Measurements from ENCODE around the gene EML6.

EML6 gene

GRCh38 chr2:54945391-54946219, 222.1 kb downstream of the EML6 start:
- DNase-seq (ENCODE audit: low read depth in 2 of 2): no peak

DNA sequence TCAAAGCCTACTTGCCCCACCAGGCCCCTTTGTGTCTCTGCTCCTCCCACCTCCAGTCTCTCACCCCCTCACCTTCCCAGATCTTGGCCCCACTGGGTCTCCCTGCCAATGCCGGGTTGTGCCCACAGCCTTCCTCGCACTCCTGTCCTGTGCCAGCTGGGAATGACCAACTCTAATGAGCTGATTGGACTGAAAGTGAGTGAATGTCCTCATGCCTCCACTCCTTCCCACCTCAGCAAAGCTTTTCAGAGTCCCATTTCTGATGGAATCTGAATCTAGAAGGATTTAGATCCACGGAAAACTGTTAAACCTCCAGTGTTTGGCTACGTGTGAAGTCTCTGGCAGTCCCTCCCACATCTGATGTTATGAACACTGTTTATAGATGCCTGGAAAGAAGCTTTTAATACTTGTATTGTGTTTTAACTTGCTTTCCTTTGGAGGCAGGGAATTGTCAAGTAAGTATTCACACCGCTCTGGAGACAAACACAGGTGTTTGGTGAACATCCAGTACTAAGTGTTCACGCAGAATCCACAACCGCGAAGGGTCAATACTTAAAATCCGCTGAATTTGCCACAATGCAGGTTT, 222.9 kb downstream of the EML6 start:
- DNase-seq (ENCODE audit: low read depth in 2 of 2): no peak

GRCh38 chr2:54947136-54947535, 223.7 kb downstream of the EML6 start:
- no peak for DNase-seq (ENCODE audit: low read depth in 2 of 2)

GRCh38 chr2:54947646-54948045, 224.2 kb downstream of the EML6 start:
- DNase-seq (ENCODE audit: low read depth in 2 of 2): no peak

DNA sequence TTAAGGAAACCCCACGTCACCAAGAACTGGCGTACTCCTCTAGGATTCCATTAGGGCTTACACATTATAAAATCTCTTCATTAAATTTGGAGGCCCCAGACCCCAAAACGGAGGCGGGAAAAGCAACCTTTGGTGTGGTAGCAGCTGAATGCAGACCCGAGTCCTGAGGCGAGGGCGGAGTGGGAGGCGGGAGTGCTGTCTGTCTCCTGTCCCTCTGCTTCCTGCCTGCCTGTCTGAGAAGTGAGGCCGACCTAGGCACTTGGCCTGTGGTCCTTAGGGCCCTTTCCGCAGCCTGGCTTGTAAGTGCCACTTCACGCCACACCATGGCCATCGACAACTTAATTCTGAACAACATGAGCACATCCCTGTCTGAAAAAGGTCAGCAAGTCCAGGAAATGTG, 224.7 kb downstream of the EML6 start:
- DNase-seq (ENCODE audit: low read depth in 2 of 2): no peak

DNA sequence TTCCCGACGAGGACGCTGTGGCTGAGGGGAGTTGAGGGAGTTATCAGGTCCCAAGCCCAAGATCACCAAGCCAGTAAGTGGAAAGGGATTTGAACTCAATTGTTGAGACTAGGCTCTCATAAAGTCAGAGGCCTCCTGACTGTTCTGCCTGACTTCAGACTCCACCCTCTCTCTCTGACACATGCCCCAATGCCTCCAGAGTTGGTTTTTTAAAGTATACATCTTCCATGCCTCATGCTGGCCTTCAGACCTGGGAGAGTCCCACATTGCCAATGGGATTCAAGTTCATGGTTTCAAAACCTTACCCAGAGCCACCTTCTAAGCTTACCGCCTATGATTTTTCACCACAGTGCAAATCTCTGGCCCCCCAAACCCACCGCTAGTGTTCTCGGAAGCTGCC, 226.0 kb downstream of the EML6 start:
- DNase-seq (ENCODE audit: low read depth in 2 of 2): no peak

DNA sequence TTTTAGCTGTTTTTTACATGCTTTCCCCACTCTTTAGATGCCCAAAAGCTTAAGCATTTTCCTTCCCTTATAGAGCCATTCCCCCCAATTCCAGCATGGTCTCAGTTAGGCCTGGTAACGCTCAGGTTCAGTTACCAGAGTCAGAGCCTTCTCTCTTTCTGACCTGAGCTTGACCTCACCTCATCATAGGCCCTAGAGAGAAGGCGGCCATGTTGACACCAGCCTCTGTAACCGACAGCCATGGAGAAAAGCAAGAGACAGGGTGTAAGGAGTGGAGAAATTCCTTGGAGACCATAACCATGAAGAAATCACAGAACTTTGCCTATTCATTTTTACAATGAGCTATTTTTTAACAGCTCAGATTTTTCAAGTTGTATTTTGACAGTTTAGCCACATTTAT, 227.3 kb downstream of the EML6 start:
- no peak for DNase-seq (ENCODE audit: low read depth in 2 of 2)

DNA sequence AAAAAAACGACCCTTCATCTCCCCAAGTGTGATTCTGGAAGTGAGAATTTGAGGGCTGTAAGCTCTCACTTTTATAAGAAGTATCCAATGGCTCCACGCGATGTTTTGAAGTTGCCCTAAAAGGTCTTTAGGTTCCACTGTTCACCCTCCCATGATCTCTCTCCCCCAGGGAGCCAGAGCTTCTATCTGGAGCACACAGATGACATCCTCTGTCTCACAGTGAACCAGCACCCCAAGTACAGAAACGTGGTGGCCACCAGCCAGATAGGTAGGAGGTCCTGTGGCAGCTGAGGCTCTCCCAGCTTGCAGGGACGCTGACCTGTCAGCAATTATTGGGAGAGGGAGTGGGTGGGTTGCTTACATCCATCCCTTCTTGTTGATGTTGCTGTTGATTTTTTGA, 229.0 kb downstream of the EML6 start:
- no peak for DNase-seq (ENCODE audit: low read depth in 2 of 2)

GRCh38 chr2:54952978-54953456, 229.6 kb downstream of the EML6 start:
- no peak for DNase-seq (ENCODE audit: low read depth in 2 of 2)

GRCh38 chr2:54954158-54954557, 230.7 kb downstream of the EML6 start:
- no peak for DNase-seq (ENCODE audit: low read depth in 2 of 2)

DNA sequence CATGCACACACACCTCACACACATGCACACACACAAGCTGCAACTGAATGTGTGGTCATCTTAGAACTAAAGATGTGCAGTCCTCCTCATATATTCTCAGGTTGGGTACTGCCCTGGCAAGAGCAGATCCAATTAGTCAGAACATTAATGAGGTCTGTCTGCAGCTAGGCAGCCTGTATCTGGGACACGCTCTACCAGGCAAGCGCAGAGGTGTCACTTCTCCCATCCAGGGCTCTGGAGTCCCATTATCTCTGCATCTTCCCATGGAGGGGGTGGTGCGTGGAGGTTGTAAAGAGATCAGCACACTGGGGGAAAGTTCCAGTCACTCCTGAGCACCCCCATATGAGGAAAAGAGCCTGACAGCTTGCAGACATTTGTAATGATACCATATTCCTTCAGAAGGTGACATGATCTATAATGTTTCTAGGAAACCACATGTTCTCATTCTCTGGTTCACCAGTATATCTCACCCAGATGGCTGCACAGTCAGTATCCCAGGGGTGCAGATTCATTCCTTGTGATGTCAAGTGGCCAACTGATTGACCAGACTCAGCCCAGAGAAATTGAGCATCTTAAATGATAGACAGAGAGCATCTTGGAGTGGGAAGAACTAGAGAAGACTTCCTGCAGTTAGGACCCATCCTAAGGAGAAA, 231.4 kb downstream of the EML6 start:
- DNase-seq (ENCODE audit: low read depth in 2 of 2): no peak

- DNase-seq (ENCODE audit: low read depth in 2 of 2): no peak
These were observed 232.1 kb downstream of the EML6 start for GRCh38 chr2:54955358-54956110.

DNA sequence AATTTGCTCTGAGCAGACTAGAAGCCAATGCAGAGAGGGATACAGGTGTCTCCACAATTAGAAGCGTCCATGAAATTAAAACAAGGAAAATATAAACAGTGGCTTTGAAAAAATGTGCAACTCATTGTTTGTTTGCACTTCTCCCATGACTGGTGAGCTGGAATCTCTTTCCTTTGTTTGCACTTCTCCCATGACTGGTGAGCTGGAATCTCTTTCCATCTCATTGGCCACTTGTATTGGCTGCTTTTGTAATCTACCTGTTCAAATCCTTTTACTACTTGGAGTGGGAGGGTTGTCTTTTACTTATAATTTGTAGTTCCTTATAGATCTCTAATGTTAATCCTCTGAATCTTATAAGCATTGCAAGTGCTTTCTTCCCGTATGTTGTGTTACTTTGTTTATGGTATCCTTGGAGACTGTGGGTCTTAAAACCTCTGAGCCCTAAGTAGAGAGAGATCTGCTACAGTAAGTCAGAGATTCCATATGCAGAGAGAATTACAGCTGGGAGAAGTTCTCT, 232.7 kb downstream of the EML6 start:
- DNase-seq (ENCODE audit: low read depth in 2 of 2): no peak

DNA sequence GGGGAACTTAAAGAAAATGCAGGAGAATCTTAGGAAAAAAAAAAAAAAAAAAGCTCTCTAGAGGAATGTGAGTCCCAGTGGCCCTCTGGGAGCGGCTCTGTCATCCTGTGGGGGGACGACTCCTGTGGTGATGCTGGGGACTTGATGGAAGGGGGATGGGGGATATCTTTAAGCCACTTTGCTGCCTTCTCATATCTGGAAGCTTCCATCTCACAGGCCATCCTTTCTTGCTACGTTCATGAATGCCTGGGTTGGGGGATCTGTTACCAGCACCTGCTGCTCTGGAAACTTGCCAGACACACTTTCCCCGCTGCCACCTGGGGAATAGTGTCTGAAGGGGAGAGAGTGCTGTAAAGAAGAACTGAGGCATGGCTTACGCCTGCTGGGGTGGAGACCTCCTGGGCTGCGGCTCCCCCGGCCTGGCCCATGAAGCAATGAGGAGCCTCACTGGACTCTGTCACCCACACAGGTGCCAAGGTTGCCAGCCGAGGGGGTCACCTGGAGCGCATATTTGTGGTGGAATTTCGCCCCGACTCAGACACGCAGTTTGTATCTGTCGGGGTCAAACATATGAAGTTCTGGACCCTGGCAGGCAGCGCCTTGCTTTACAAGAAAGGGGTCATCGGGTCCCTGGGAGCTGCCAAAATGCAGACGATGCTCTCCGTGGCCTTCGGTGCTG, 234.0 kb downstream of the EML6 start:
- no peak for DNase-seq (ENCODE audit: low read depth in 2 of 2)

- no peak for DNase-seq (ENCODE audit: low read depth in 2 of 2)
These were observed 235.4 kb downstream of the EML6 start for GRCh38 chr2:54958717-54959371.

DNA sequence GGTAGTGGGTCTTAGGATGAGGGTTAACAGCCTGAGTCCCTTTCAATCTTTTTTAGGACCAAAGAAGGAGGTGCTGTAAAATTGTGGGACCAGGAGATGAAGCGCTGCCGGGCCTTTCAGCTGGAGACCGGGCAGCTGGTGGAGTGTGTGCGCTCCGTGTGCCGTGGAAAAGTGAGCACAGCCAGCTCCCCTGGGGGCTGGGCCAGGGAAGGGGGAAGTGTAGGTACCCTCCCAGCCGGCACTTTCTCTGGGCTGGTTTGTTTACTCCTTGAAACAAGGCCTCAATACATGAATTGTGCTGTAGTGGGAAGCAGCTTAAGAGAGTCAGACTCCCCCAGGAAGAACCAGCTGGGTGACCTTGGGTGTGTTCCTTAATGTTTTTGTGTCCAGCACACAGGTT, 236.7 kb downstream of the EML6 start:
- no peak for DNase-seq (ENCODE audit: low read depth in 2 of 2)

DNA sequence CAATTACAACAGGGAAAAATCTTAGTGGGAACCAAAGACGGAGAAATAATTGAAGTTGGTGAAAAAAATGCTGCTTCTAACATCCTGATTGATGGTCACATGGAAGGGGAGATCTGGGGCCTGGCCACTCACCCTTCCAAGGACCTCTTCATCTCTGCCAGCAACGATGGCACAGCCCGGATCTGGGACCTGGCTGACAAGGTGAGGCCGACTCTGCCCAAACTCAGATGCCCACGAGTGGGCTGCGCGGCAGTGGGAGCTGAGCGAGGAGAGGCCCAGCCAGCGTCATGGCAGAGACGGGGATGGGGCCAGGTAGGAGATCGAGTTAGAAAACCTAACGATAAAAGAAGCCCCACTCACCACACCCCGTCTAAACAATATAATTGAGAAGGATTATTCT, 239.0 kb downstream of the EML6 start:
- DNase-seq (ENCODE audit: low read depth in 2 of 2): no peak

GRCh38 chr2:54962935-54963440, 239.5 kb downstream of the EML6 start:
- DNase-seq (ENCODE audit: low read depth in 2 of 2): no peak

- no peak for DNase-seq (ENCODE audit: low read depth in 2 of 2)
These were observed 240.0 kb downstream of the EML6 start for GRCh38 chr2:54963476-54963875.

- no peak for DNase-seq (ENCODE audit: low read depth in 2 of 2)
These were observed 240.8 kb downstream of the EML6 start for GRCh38 chr2:54964271-54964670.

DNA sequence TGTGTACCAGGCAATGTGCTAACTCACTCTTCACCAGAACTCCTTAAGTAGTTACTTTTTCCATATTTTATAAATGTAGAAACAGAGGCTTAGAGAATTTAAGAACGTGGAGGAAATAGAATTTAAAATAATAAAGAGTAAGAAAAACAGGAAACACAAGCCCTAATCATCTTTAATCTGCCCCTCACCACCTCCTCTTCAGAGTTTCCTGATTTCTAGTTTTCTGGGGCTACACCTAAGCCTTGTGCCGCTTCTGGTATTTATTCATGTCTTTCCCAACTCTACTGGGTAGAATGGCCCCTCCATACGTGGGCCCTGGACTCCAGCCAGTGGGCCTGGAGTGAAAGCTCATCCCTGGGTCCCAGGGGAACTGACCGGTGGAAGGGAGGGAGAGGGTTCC, 241.4 kb downstream of the EML6 start:
- no peak for DNase-seq (ENCODE audit: low read depth in 2 of 2)
